ENCODE data around the gene ARMC8.

The ARMC8 gene

GRCh38 chr3:138340511-138340910, 153.4 kb downstream of the ARMC8 start:
- no peak overlapping the region for H3K4me3 ChIP-seq (ENCODE audit: low read depth, low read length)

GRCh38 chr3:138344754-138345153, 157.7 kb downstream of the ARMC8 start:
- H3K4me3 ChIP-seq (ENCODE audit: low read depth, low read length) = no peak overlapping the region

All from iPS-11a (cell line).